Breast epithelium (tissue), 4 donors: ENCODE results near the gene ZNF592. TPM values are rescaled to one million over a fixed set of nuclear protein-coding genes. Genes with fewer than 3 reads are reported as not detected.

Experiments used
- DNase-seq, 2 donors: peaks; one replicate each; pipeline ENCODE4 v3.0.0-alpha.2; 2019; ENCODE audit warnings: low spot score in 2 of 2
- H3K27ac ChIP-seq, 2 donors: fragments of 200-600 bp; sonication (generic) in 1 of 2; one replicate each; pipeline ENCODE4 v1.5.1; 2016 to 2019; ENCODE audit warnings: mild to moderate bottlenecking in 1 of 2
- H3K27me3 ChIP-seq, 2 donors: fragments of 200-600 bp; sonication (generic) in 1 of 2; one replicate each; pipeline versions ENCODE4 v1.5.1 to v1.6.0; 2017 to 2019; ENCODE audit warnings: control low read depth in 1 of 2, mild to moderate bottlenecking in 1 of 2
- H3K36me3 ChIP-seq: fragments of 200-600 bp; one replicate; pipeline ENCODE4 v1.5.1; 2019
- H3K4me1 ChIP-seq, 2 donors: fragments of 200-600 bp; sonication (generic); one replicate each; pipeline ENCODE4 v1.5.1; 2016 to 2019; ENCODE audit warnings: control low read depth in 1 of 2
- H3K4me3 ChIP-seq, 3 donors: fragments of 200-600 bp; sonication (generic); 1 replicate in 2 of 3; 2 replicates in 1 of 3; pipeline ENCODE4 v1.5.1; 2016 to 2019; ENCODE audit warnings: mild to moderate bottlenecking in 3 of 3, moderate library complexity in 2 of 3
- H3K9me3 ChIP-seq, 2 donors: fragments of 200-600 bp; sonication (generic) in 1 of 2; one replicate each; pipeline ENCODE4 v1.5.1; 2016 to 2019; ENCODE audit warnings: control low read depth in 1 of 2
- POLR2A ChIP-seq: fragments of 450-650 bp; IDR thresholded peaks from one replicate; pipeline ENCODE4 v1.6.1; 2016; ENCODE audit warnings: antibody characterized with exemption, mild to moderate bottlenecking, moderate library complexity
- POLR2AphosphoS5 ChIP-seq, 3 donors: sonication (generic); formaldehyde crosslinking; IDR thresholded peaks; one replicate each; pipeline ENCODE4 v1.6.1; 2017; ENCODE audit warnings: antibody characterized with exemption in 3 of 3
- intact Hi-C: fragments of 100-400 bp; cut with DNase I; formaldehyde crosslinking; loops from one replicate; pipeline ENCODE4 v1.15.1; 2023; ENCODE audit warnings: low total_unique reads
- total RNA-seq, 3 donors: library from RNA; depleted of rRNA; stranded (reverse); fragments of >200 nt; gene quantifications; one replicate each; pipeline ENCODE4 v1.1.0, GENCODE V29; 2016
- TF ChIP-seq, protein P1 (sequence below), 3 donors: fragments of 450-650 bp; IDR thresholded peaks; one replicate each; pipeline ENCODE4 v1.5.1; 2016 to 2017; ENCODE audit warnings: antibody characterized with exemption in 3 of 3, mild to moderate bottlenecking in 3 of 3, moderate library complexity in 3 of 3

Gene ZNF592
- total RNA-seq, 3 donors from 2014 or later, result 14.1 to 18.4 (median 18.2) TPM

DNA sequence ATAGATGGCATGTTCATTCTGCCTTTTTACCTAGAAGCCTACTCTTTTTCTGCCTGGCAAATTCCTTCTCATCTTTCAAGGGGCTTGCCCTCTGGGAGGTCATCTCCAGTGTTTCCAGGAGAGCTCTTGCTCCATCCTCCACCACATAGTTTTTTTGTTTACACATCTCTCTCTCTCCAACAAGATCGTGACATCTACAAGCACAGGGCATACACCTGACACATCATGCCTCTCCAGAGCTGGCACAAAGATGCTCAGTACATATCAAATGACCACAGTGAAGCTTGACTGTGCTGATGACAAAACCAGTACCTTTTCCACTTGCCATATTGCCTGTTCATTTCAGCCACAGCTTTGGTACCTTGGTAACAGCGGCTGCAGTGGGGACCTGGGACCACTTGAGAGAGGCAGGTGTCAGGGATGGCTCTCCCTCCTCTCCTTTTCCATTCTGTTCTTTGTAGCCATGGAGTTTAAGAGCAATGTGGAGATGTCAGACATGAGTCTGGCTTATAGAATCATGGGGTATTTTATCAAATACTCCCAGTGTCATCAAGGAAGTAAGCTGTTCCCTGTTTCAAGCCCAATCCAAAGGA lies 84.2 kb downstream of the ZNF592 start:
- intact Hi-C loops, result no loop called here
- TF ChIP-seq, protein P1, sequence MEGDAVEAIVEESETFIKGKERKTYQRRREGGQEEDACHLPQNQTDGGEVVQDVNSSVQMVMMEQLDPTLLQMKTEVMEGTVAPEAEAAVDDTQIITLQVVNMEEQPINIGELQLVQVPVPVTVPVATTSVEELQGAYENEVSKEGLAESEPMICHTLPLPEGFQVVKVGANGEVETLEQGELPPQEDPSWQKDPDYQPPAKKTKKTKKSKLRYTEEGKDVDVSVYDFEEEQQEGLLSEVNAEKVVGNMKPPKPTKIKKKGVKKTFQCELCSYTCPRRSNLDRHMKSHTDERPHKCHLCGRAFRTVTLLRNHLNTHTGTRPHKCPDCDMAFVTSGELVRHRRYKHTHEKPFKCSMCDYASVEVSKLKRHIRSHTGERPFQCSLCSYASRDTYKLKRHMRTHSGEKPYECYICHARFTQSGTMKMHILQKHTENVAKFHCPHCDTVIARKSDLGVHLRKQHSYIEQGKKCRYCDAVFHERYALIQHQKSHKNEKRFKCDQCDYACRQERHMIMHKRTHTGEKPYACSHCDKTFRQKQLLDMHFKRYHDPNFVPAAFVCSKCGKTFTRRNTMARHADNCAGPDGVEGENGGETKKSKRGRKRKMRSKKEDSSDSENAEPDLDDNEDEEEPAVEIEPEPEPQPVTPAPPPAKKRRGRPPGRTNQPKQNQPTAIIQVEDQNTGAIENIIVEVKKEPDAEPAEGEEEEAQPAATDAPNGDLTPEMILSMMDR (IDR thresholded peaks at IDR 0.05), result no peak
- TF ChIP-seq POLR2AphosphoS5 (IDR thresholded peaks at IDR 0.05) (no peak), POLR2A (no peak)
- Histone ChIP-seq H3K4me3 (no peak overlapping the region), H3K27ac (no peak overlapping the region), H3K36me3 (no peaks in the 10 kb centered on the region), H3K4me1 (no peaks in the 10 kb centered on the region), H3K9me3 (no peaks in the 10 kb centered on the region), H3K27me3 (no peaks in the 10 kb centered on the region)
- DNase-seq, result no peak

- no peak for DNase-seq
- Histone ChIP-seq H3K9me3 (no peaks in the 10 kb centered on the region), H3K36me3 (no peaks in the 10 kb centered on the region), H3K27me3 (no peaks in the 10 kb centered on the region), H3K4me3 (no peak overlapping the region), H3K4me1 (no peaks in the 10 kb centered on the region), H3K27ac (no peak overlapping the region)
- TF ChIP-seq POLR2AphosphoS5 (IDR thresholded peaks at IDR 0.05) (no peak), POLR2A (no peak)
- TF ChIP-seq, protein P1 (IDR thresholded peaks at IDR 0.05), result no peak
- intact Hi-C loops, result no loop called here
Observed at GRCh38 chr15:84833447-84834228, 85.2 kb downstream of the ZNF592 start.

GRCh38 chr15:84834229-84834955 lies 86.0 kb downstream of the ZNF592 start:
- no peak for DNase-seq
- no peaks in the 10 kb centered on the region for H3K4me1 ChIP-seq
- no peak overlapping the region for H3K4me3 ChIP-seq
- no peaks in the 10 kb centered on the region for H3K27me3 ChIP-seq
- H3K9me3 ChIP-seq, result no peaks in the 10 kb centered on the region
- TF ChIP-seq POLR2AphosphoS5 (IDR thresholded peaks at IDR 0.05) (no peak), POLR2A (no peak)
- TF ChIP-seq, protein P1 (IDR thresholded peaks at IDR 0.05), result no peak
- intact Hi-C loops, result no loop called here
- no peak overlapping the region for H3K27ac ChIP-seq
- H3K36me3 ChIP-seq, result no peaks in the 10 kb centered on the region

DNA sequence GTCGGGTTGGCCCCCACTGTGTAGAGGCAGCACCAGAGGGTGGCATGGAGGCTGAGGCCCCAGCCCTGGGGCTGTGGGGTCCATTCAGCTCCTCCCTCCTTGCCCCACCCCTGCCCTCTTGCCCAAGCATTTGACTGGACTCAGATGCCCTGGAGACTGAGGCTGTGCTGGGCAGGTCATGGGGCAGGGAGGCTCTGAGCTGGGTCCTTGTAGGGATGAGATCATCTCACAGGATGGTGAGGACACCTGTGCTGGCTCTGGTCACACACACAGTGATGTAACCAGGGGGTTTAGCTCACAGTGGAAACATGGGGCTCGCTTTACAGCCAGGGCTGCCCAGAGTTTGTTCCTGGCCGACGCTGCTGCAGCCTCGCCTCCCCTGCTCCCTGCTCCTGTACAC lies 86.6 kb downstream of the ZNF592 start:
- no peak for DNase-seq
- TF ChIP-seq POLR2AphosphoS5 (IDR thresholded peaks at IDR 0.05) (no peak), POLR2A (no peak)
- TF ChIP-seq, protein P1 (IDR thresholded peaks at IDR 0.05), result no peak
- intact Hi-C loops, result no loop called here
- Histone ChIP-seq H3K27me3 (no peaks in the 10 kb centered on the region), H3K27ac (no peak overlapping the region), H3K9me3 (no peaks in the 10 kb centered on the region), H3K4me3 (no peak overlapping the region), H3K4me1 (no peaks in the 10 kb centered on the region), H3K36me3 (no peaks in the 10 kb centered on the region)
